Liver (tissue), 3 donors: Measurements from ENCODE around the gene MTHFS.

ENCODE experiments used
- NR2F2 ChIP-seq: IDR thresholded peaks from 2 replicates; pipeline ENCODE4 v1.6.1; 2016; ENCODE audit warnings: antibody characterized with exemption
- RAD21 ChIP-seq, 2 donors: IDR thresholded peaks; 2 replicates each; pipeline ENCODE4 v1.6.1; 2016; ENCODE audit warnings: antibody characterized with exemption in 2 of 2, mild to moderate bottlenecking in 2 of 2
- TAF1 ChIP-seq: conservative IDR thresholded peaks from 2 replicates; pipeline ENCODE4 v1.6.1; 2016; ENCODE audit warnings: antibody characterized with exemption, mild to moderate bottlenecking
- TF ChIP-seq, protein P1 (sequence below): fragments of 150-350 bp; IDR thresholded peaks from 2 replicates; pipeline ENCODE4 v1.5.1; 2017; ENCODE audit warnings: improper control_type of control experiment, low read depth, low read length; ENCODE audit not compliant: missing input control
- TF ChIP-seq, protein P2 (sequence below): IDR thresholded peaks from 2 replicates; pipeline ENCODE4 v1.6.1; 2016; ENCODE audit warnings: antibody characterized with exemption
- TF ChIP-seq, protein P3 (sequence below): IDR thresholded peaks from 2 replicates; pipeline ENCODE4 v1.6.1; 2016; ENCODE audit warnings: antibody characterized with exemption, mild to moderate bottlenecking
- donor health status: healthy.
- donor health status: healthy.

DNA sequence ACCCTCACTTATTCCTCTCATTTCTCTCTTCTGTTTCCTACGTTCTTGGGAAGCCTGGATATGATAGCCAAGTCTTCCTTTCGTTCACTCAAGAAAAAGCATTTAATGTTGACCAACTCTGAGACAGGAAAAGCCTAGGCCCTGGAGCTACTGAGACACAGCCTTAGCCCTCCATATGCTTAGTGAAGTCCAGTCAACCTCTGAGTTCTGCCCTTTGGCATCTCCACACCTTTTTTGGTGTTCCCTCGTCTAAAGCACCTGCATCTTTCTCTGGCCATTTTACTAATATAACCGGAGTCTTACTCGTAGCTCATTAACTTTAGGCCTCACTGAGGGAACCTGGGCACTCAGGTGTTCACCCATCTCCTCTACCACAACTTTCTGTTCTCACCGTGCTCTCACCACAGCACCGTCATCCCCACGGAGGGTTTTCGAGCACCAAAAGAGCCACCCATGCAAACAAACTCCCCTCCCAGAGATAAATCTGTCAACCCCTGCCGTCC lies 632 bp downstream of the MTHFS start:
- TF ChIP-seq, protein P1, sequence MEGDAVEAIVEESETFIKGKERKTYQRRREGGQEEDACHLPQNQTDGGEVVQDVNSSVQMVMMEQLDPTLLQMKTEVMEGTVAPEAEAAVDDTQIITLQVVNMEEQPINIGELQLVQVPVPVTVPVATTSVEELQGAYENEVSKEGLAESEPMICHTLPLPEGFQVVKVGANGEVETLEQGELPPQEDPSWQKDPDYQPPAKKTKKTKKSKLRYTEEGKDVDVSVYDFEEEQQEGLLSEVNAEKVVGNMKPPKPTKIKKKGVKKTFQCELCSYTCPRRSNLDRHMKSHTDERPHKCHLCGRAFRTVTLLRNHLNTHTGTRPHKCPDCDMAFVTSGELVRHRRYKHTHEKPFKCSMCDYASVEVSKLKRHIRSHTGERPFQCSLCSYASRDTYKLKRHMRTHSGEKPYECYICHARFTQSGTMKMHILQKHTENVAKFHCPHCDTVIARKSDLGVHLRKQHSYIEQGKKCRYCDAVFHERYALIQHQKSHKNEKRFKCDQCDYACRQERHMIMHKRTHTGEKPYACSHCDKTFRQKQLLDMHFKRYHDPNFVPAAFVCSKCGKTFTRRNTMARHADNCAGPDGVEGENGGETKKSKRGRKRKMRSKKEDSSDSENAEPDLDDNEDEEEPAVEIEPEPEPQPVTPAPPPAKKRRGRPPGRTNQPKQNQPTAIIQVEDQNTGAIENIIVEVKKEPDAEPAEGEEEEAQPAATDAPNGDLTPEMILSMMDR: no peak
- no peak for TF ChIP-seq RAD21 (IDR thresholded peaks at IDR 0.05)
- TF ChIP-seq TAF1: no peak
- TF ChIP-seq, protein P2, sequence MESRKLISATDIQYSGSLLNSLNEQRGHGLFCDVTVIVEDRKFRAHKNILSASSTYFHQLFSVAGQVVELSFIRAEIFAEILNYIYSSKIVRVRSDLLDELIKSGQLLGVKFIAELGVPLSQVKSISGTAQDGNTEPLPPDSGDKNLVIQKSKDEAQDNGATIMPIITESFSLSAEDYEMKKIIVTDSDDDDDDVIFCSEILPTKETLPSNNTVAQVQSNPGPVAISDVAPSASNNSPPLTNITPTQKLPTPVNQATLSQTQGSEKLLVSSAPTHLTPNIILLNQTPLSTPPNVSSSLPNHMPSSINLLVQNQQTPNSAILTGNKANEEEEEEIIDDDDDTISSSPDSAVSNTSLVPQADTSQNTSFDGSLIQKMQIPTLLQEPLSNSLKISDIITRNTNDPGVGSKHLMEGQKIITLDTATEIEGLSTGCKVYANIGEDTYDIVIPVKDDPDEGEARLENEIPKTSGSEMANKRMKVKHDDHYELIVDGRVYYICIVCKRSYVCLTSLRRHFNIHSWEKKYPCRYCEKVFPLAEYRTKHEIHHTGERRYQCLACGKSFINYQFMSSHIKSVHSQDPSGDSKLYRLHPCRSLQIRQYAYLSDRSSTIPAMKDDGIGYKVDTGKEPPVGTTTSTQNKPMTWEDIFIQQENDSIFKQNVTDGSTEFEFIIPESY: no peak
- TF ChIP-seq, protein P3, sequence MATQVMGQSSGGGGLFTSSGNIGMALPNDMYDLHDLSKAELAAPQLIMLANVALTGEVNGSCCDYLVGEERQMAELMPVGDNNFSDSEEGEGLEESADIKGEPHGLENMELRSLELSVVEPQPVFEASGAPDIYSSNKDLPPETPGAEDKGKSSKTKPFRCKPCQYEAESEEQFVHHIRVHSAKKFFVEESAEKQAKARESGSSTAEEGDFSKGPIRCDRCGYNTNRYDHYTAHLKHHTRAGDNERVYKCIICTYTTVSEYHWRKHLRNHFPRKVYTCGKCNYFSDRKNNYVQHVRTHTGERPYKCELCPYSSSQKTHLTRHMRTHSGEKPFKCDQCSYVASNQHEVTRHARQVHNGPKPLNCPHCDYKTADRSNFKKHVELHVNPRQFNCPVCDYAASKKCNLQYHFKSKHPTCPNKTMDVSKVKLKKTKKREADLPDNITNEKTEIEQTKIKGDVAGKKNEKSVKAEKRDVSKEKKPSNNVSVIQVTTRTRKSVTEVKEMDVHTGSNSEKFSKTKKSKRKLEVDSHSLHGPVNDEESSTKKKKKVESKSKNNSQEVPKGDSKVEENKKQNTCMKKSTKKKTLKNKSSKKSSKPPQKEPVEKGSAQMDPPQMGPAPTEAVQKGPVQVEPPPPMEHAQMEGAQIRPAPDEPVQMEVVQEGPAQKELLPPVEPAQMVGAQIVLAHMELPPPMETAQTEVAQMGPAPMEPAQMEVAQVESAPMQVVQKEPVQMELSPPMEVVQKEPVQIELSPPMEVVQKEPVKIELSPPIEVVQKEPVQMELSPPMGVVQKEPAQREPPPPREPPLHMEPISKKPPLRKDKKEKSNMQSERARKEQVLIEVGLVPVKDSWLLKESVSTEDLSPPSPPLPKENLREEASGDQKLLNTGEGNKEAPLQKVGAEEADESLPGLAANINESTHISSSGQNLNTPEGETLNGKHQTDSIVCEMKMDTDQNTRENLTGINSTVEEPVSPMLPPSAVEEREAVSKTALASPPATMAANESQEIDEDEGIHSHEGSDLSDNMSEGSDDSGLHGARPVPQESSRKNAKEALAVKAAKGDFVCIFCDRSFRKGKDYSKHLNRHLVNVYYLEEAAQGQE: no peak
- no peak for TF ChIP-seq NR2F2
